Activated T-helper 1 cell treated with Interleukin-2 at 50 U/mL for 16 hours (primary cell): ENCODE data around the gene ACTA2.

Source experiments
- DNase-seq: peaks from one replicate; pipeline ENCODE4 v3.0.0-alpha.2; 2020; ENCODE audit warnings: low read depth

The ACTA2 gene

GRCh38 chr10:88981435-88981834 lies 28.9 kb upstream of the ACTA2 start:
- no peak for DNase-seq

GRCh38 chr10:88980800-88981199 lies 28.2 kb upstream of the ACTA2 start:
- DNase-seq, result no peak

- DNase-seq, result no peak
Measured at GRCh38 chr10:88980247-88980646, 27.7 kb upstream of the ACTA2 start.

DNA sequence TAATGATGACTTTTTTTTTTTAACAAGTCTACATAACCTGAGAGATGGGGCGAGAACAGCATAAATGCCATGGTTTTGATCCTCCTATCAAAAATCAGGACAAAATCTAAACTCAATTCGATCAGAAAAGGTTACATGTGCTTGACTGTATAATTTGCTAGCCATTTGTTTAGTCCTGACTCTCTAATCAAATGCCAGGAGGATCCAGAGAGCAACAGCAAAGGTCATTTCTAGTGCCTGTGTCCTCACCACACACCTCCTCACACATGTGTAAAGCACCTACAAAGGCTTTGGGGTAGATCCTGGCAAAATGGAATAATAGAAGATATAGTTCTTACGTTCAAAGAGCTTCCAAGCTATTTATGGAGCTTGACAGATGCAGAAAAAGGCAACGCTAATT lies 27.0 kb upstream of the ACTA2 start:
- DNase-seq, result no peak

DNA sequence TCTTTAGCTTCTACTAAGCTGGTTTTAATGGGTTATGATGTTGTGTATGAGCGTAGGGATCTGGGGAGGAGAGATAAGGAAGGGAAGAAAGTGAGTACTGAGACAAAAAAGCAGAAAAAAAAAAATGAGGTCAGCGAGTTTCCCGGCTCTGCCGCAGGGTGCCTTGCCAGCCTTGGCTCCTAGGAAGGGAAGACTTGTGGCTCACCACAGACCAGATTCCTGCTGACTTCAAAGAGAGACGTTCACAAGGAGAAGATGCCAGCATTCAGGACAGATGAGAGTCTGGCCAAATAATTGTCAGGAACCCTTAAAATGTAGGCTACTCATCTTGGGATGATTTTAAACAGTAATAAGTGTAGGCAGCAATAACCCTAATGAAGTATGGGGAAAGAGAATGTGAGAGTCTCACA lies 26.6 kb upstream of the ACTA2 start:
- no peak for DNase-seq

GRCh38 chr10:88978463-88978862 lies 25.9 kb upstream of the ACTA2 start:
- DNase-seq, result no peak

- DNase-seq, result no peak
Measured at GRCh38 chr10:88975377-88975720, 22.8 kb upstream of the ACTA2 start.

DNA sequence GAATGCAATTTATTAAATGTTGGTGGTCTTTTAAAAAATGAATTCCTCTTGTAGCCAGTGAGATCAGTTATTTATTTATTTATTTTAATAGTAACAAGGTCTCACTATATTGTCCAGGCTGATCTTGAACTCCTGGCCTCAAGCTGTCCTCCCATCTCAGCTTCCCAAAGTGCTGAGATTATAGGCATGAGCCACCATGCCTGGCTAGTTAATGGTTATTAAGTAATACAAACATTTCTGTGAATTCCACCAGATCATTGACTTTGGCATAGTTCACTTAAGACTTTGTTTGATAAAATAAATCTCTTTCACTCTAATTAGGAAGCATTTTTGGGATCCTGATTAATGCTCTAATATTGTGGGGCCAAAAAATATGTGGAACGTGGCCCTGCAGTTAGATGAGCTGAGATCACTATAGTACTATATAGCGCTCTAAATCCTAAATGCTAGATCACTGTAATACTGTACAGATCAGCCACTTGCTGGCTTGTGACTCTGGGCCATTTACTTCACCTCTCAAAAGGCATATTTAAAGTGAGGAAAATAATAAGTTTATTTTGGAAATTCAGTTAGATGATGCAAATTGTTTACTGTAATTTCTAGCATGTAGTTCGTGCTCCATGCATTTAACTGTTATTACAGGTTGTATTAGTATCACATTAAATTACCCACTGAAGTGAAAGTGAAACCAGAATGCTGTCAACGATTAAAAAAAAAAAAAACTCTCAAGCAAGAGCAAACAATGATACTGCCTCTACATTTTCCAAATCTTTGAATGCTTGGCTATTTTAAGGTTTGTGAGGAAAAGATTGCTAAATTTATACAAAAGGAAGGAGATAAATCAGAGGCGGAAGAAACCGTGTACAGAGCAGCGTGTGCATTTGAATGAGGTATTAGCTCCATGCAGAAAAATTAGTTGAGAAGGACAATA lies 22.1 kb upstream of the ACTA2 start:
- DNase-seq, result no peak

GRCh38 chr10:88974012-88974411 lies 21.4 kb upstream of the ACTA2 start:
- no peak for DNase-seq

DNA sequence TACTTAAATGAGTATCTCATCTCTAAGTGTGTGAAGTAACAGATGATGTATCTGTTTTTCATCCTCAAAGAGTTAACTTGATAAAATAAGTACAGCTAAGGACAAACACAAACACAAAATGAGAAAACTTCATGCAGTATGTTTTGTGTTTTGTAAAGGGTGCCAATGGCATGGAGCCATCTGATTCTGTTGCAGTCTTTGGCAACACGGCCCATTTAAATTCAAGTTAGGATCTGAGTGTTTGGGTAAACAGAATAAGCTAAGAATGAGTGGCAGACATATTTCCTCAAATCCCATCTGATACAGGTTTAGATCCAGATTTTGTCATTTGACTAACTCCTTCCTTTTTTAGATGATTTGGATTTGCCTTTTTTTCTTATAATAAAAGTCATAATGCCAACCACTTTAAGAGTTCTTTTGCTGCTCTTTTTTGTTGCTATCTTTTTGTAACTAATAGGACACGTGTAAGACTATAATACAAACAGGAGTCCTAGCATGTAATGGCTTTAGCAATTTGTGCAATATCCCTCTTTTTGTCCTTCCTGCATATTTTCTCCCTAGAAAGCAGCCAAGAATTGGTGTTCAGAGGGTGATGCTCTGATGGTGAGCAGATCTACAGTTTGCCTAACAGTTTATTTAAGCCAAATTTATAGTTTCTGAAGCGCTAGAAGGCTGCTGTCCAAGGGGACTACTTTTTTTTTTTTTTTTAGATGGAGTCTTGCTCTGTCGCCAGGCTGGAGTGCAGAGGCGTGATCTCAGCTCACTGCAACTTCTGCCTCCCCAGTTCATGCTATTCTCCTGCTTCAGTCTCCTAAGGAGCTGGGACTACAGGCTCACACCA lies 18.9 kb upstream of the ACTA2 start:
- DNase-seq, result no peak

- no peak for DNase-seq
Measured at GRCh38 chr10:88968391-88968790, 15.8 kb upstream of the ACTA2 start.

DNA sequence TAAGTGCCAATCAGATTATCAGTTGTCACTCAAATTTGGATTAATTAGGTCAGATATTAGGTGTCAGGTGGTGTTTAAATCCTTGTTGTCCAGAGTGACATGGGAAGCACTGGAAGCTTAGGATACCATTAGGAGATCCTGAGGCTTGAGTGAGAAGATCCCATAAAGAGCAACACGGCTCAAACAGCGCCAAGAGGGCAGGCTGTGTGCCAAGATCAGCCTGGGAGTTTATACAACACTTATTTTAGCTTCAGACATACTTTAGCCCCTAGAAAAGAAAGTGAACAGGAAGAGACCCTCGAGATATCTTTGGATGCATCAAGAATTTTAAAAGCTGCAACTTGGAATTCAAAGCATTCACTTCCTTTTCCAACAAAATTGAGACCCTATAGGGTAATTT lies 14.2 kb upstream of the ACTA2 start:
- no peak for DNase-seq

GRCh38 chr10:88964869-88965415 lies 12.4 kb upstream of the ACTA2 start:
- DNase-seq, result no peak

- no peak for DNase-seq
Measured at GRCh38 chr10:88964360-88964759, 11.8 kb upstream of the ACTA2 start.

- no peak for DNase-seq
Measured at GRCh38 chr10:88963318-88963717, 10.7 kb upstream of the ACTA2 start.

DNA sequence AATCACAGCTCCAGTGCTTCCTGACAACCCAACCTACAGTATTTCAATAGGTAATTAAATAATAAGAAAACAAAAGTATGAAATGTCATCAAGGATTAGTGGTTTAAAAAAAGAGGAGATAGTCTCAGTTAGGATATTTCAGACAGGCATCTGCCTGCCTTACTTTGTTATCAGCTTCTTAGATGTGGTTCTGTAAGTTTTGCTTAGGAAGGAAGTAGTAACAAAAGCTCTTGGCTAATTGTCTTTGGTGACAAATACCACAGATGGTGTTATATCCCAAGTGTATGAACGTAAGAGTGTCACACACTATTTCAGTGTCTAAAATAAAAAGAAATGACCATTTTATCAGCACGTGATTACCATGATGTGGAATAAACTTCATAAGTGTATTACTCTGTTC lies 9.8 kb upstream of the ACTA2 start:
- DNase-seq, result no peak

GRCh38 chr10:88961266-88961665 lies 8.7 kb upstream of the ACTA2 start:
- DNase-seq, result no peak

GRCh38 chr10:88960802-88961201 lies 8.2 kb upstream of the ACTA2 start:
- no peak for DNase-seq

DNA sequence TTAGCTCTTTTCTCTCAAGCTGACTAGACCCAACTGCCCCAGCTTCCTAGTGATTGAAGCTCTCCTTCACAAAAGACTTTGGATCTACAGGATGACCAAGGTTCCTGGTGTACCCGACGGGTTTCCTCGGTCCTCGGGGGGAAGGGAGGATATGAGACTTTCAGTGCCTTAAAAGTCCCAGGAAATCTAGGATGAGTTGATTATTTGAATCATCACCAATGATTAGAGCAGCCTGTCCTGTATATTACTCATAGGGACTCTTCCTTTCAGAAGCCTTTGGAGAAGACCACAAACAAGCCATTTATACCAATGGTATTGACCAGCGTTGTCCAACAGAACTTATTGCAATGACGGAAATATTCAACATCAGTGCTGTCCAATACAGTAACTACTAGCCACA lies 6.1 kb upstream of the ACTA2 start:
- no peak for DNase-seq

GRCh38 chr10:88957381-88957780 lies 4.8 kb upstream of the ACTA2 start:
- no peak for DNase-seq

GRCh38 chr10:88954458-88955083 lies 2.0 kb upstream of the ACTA2 start:
- no peak for DNase-seq

DNA sequence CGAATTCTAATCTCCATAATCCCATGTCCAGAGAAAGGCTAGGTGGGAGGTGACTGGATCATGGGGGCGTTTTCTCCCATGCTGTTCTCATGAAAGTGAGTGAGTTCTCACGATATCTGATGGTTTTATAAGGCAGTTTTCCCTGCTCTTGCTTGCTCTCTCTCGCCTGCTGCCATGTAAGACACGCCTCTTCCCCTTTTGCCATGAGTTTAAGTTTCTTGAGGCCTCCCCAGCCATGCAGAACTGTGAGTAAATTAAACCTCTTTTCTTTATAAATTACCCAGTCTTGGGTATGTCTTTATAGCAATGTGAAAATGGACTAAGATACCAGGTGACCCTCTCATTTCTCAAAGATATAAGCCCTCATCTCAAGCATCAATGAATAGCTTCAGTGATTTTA lies 1.1 kb upstream of the ACTA2 start:
- DNase-seq, result no peak
